Adipocyte (in vitro differentiated cells): ENCODE data around the gene C1QL2.

ENCODE experiments used
- DNase-seq: peaks from one replicate; pipeline ENCODE4 v3.0.0-alpha.2; 2015; ENCODE audit warnings: low read depth
- H3K27me3 ChIP-seq: replicated peaks from 2 replicates; pipeline ENCODE4 v1.7.0; 2013; ENCODE audit warnings: mild to moderate bottlenecking, low read length, moderate library complexity; ENCODE audit not compliant: control insufficient read depth, insufficient read depth
- H3K36me3 ChIP-seq: 2 replicates; pipeline ENCODE4 v1.7.0; 2013; ENCODE audit warnings: low read length, mild to moderate bottlenecking, moderate library complexity; ENCODE audit not compliant: control insufficient read depth, insufficient read depth, severe bottlenecking
- H3K4me1 ChIP-seq: 2 replicates; pipeline ENCODE4 v1.7.0; 2013; ENCODE audit warnings: mild to moderate bottlenecking, low read length, moderate library complexity; ENCODE audit not compliant: control insufficient read depth, insufficient read depth
- H3K4me3 ChIP-seq: 2 replicates; pipeline ENCODE4 v1.7.0; 2013; ENCODE audit warnings: mild to moderate bottlenecking, low read length, moderate library complexity
- H3K9ac ChIP-seq: 2 replicates; pipeline ENCODE4 v1.7.0; 2013; ENCODE audit warnings: mild to moderate bottlenecking, low read length, moderate library complexity
- H3K9me3 ChIP-seq: 2 replicates; pipeline ENCODE4 v1.7.0; 2013; ENCODE audit warnings: mild to moderate bottlenecking, low read length, moderate library complexity; ENCODE audit not compliant: control insufficient read depth

C1QL2 gene

GRCh38 chr2:119156891-119157773, 1.4 kb downstream of the C1QL2 start:
- Histone ChIP-seq H3K4me3 (no peak overlapping the region), H3K36me3 (no peaks in the 10 kb centered on the region), H3K9me3 (no peaks in the 10 kb centered on the region), H3K27me3 (peaks cover 79% of the 10 kb centered on the region), H3K4me1 (no peaks in the 10 kb centered on the region), H3K9ac (no peak overlapping the region)
- no peak for DNase-seq

DNA sequence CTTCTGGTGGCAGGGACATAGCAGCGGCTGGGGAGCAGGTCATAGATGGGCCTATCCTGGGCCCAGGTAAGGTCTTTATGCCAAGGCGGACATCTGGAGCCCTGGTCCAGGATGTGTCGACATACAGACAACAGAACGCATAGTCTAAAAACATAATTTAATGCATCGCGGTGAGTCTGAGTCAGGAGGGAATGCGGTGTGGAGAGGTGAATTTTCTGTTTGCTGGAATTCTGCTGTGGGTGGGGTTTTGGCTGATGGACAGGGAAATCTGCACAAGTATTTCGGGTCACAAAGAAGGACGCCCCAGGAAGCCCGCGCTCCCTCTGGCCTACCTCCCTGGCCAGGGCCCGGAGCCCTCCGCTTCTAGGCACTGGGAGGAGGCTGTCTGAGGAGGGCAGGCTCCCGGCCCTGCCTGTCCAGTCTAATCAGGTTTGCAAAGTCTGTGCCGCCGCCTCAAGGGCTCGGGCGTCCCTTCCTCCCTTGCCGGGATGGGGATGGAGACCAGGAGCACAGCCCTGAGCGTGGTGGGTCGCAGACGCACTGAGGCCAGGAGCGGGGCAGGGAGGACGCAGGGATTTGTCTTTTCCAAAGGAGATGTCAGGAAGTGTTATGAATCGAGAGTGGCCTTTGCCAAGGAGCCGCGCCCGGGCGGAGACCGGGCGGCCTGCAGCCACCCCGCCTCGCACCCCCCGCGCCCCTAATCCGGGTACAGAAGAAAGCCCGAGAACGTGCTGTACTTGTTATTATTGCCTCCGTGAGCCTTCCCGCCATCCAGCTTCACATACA, 2.3 kb downstream of the C1QL2 start:
- no peak overlapping the region for H3K9ac ChIP-seq
- DNase-seq = no peak
- no peaks in the 10 kb centered on the region for H3K36me3 ChIP-seq
- no peaks in the 10 kb centered on the region for H3K9me3 ChIP-seq
- H3K27me3 ChIP-seq = peaks cover 83% of the 10 kb centered on the region
- H3K4me1 ChIP-seq = no peaks in the 10 kb centered on the region
- no peak overlapping the region for H3K4me3 ChIP-seq

DNA sequence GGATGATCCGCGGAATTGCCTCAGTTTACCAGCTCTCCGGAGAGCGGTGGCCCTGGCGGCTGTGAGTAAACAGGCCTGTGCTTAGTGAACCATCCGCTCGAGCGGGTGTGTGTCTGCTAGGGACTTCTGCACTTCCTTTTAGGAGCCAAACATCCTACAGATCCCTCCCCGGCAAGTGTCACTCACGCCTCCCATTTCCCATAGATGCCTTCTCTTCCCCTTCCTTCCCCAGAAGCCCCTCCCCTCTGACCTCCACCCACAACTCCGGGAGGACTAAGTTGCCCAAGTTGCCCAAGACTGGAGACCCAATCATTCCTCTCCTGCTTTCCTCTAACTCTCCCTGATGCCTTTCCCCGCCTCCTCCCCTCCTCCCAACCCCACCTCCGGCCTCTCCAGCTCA, 2.9 kb downstream of the C1QL2 start:
- Histone ChIP-seq H3K36me3 (no peaks in the 10 kb centered on the region), H3K4me1 (no peaks in the 10 kb centered on the region), H3K4me3 (no peak overlapping the region), H3K9me3 (no peaks in the 10 kb centered on the region), H3K9ac (no peak overlapping the region), H3K27me3 (peaks cover 82% of the 10 kb centered on the region)
- no peak for DNase-seq

GRCh38 chr2:119154076-119154475, 4.5 kb downstream of the C1QL2 start:
- no peaks in the 10 kb centered on the region for H3K36me3 ChIP-seq
- H3K4me3 ChIP-seq = no peak overlapping the region
- peaks cover 80% of the 10 kb centered on the region for H3K27me3 ChIP-seq
- H3K9ac ChIP-seq = no peak overlapping the region
- H3K4me1 ChIP-seq = no peaks in the 10 kb centered on the region
- no peak for DNase-seq
- no peaks in the 10 kb centered on the region for H3K9me3 ChIP-seq

DNA sequence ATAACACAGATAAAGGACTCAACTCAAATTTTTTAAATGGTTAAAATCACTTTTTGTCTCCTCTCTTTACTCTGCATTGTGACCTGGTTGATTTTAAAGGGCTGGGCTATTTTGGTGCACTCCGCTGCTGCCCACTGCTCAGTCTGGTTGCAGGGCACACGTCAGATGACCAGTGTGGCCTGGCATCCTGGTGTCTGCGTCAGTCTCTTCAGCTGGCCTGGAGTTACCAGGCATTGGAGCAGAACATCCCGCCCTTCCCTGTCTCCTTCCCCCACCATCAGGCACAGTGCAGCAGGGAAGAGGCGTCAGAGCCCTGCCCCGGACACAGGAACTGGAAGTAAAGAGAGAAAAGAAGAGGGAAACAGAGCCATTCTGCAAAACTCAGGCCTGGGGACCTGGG, 8.9 kb downstream of the C1QL2 start:
- H3K9ac ChIP-seq = no peak overlapping the region
- H3K27me3 ChIP-seq = peaks cover 88% of the 10 kb centered on the region
- H3K4me1 ChIP-seq = peaks cover 4% of the 10 kb centered on the region
- H3K36me3 ChIP-seq = no peaks in the 10 kb centered on the region
- H3K9me3 ChIP-seq = no peaks in the 10 kb centered on the region
- DNase-seq = no peak
- no peak overlapping the region for H3K4me3 ChIP-seq

- Histone ChIP-seq H3K27me3 (peaks cover 79% of the 10 kb centered on the region), H3K9ac (no peak overlapping the region), H3K36me3 (no peaks in the 10 kb centered on the region), H3K9me3 (no peaks in the 10 kb centered on the region), H3K4me1 (peaks cover 4% of the 10 kb centered on the region), H3K4me3 (no peak overlapping the region)
- DNase-seq = no peak
These were observed 10.5 kb downstream of the C1QL2 start for GRCh38 chr2:119147776-119148715.

DNA sequence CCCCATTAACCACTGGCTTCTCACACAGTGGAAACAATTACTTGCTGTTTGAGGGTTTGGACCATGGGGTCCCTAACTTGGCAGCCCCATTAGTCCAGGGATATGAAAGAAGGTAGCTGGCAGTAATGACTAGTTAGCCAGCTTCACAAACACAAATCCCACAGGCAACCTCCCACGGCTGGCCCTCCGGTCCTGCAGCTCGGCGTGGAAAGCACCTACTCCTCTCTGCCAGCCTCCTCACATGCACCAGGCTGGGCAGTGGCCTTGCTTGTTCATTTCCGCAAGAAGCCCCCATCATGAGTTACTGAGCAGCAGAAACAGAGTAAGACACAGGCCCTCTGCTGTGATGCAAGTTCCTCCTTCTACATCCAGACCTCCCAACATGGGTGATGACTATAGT, 13.7 kb downstream of the C1QL2 start:
- Histone ChIP-seq H3K27me3 (peaks cover 76% of the 10 kb centered on the region), H3K4me1 (peaks cover 4% of the 10 kb centered on the region), H3K36me3 (no peaks in the 10 kb centered on the region), H3K4me3 (no peak overlapping the region), H3K9me3 (no peaks in the 10 kb centered on the region), H3K9ac (no peak overlapping the region)
- DNase-seq = no peak

DNA sequence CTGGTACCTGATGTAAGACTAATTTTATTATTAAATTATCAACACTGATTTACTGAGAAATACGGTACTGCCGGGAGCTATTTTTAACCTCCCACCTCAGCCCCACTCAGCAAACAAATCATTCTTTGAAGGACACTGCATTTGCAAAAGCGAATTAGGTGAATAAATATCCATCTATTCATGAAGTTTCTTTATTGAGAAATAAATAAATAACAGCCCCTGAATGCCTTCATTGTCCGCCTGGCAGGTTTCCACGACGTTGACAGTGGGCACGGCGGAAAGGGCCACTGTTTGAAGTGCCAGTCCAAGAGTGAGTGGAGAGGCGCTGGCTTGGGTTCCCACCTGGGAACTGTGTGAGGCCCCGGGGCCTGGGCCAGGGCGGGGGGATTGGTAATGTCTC, 15.7 kb downstream of the C1QL2 start:
- Histone ChIP-seq H3K4me1 (peaks cover under 1% of the 10 kb centered on the region), H3K4me3 (no peak overlapping the region), H3K9ac (no peak overlapping the region), H3K27me3 (peaks cover 75% of the 10 kb centered on the region), H3K9me3 (no peaks in the 10 kb centered on the region), H3K36me3 (no peaks in the 10 kb centered on the region)
- DNase-seq = no peak

GRCh38 chr2:119137502-119137901, 21.0 kb downstream of the C1QL2 start:
- H3K9ac ChIP-seq = no peak overlapping the region
- peaks cover 60% of the 10 kb centered on the region for H3K27me3 ChIP-seq
- no peaks in the 10 kb centered on the region for H3K36me3 ChIP-seq
- peaks cover 6% of the 10 kb centered on the region for H3K9me3 ChIP-seq
- H3K4me1 ChIP-seq = no peaks in the 10 kb centered on the region
- DNase-seq = no peak
- H3K4me3 ChIP-seq = no peak overlapping the region

- Histone ChIP-seq H3K9ac (no peak overlapping the region), H3K4me3 (no peak overlapping the region), H3K27me3 (peaks cover 60% of the 10 kb centered on the region), H3K9me3 (peaks cover 6% of the 10 kb centered on the region), H3K36me3 (no peaks in the 10 kb centered on the region), H3K4me1 (no peaks in the 10 kb centered on the region)
- DNase-seq = no peak
These were observed 21.7 kb downstream of the C1QL2 start for GRCh38 chr2:119136872-119137271.

GRCh38 chr2:119136093-119136492, 22.5 kb downstream of the C1QL2 start:
- H3K36me3 ChIP-seq = no peaks in the 10 kb centered on the region
- no peak for DNase-seq
- peaks cover 6% of the 10 kb centered on the region for H3K9me3 ChIP-seq
- no peak overlapping the region for H3K9ac ChIP-seq
- peaks cover 59% of the 10 kb centered on the region for H3K27me3 ChIP-seq
- no peaks in the 10 kb centered on the region for H3K4me1 ChIP-seq
- no peak overlapping the region for H3K4me3 ChIP-seq
